ENCODE results near the gene ZFR. TPM values are rescaled to one million over a fixed set of nuclear protein-coding genes. Genes with fewer than 3 reads are reported as not detected.
A peak's percentile ranks its signal among the peaks of the same experiment; 100 is the strongest.

ZFR gene
- total RNA-seq, 1 donor from 2014 or later, result 65.0 TPM

GRCh38 chr5:32346869-32347268, 97.7 kb downstream of the ZFR start:
- FAIRE-seq, result no peak
- Histone ChIP-seq H3K4me3 (ENCODE audit: low read depth, low read length) (no peak overlapping the region), H3K27me3 (ENCODE audit: control insufficient read depth, insufficient read depth, low read length) (no peaks in the 10 kb centered on the region), H3K36me3 (ENCODE audit: control insufficient read depth, insufficient read depth, low read length) (no peaks in the 10 kb centered on the region)
- DNase-seq (ENCODE audit: low read depth), result no peak
- no peak for TF ChIP-seq CTCF (IDR thresholded peaks at IDR 0.05; ENCODE audit: insufficient read depth, low read length, severe bottlenecking)

GRCh38 chr5:32343058-32343672, 101.4 kb downstream of the ZFR start:
- FAIRE-seq, result no peak
- TF ChIP-seq CTCF (IDR thresholded peaks at IDR 0.05; ENCODE audit: insufficient read depth, low read length, severe bottlenecking), result no peak
- Histone ChIP-seq H3K4me3 (ENCODE audit: low read depth, low read length) (no peak overlapping the region), H3K27me3 (ENCODE audit: control insufficient read depth, insufficient read depth, low read length) (no peaks in the 10 kb centered on the region), H3K36me3 (ENCODE audit: control insufficient read depth, insufficient read depth, low read length) (no peaks in the 10 kb centered on the region)
- DNase-seq (ENCODE audit: low read depth), result no peak

GRCh38 chr5:32342656-32343055, 101.9 kb downstream of the ZFR start:
- no peak overlapping the region for H3K4me3 ChIP-seq (ENCODE audit: low read depth, low read length)
- FAIRE-seq, result no peak
- no peak for TF ChIP-seq CTCF (IDR thresholded peaks at IDR 0.05; ENCODE audit: insufficient read depth, low read length, severe bottlenecking)
- H3K27me3 ChIP-seq (ENCODE audit: control insufficient read depth, insufficient read depth, low read length), result no peaks in the 10 kb centered on the region
- H3K36me3 ChIP-seq (ENCODE audit: control insufficient read depth, insufficient read depth, low read length), result no peaks in the 10 kb centered on the region
- no peak for DNase-seq (ENCODE audit: low read depth)

GRCh38 chr5:32339878-32340277, 104.7 kb downstream of the ZFR start:
- Histone ChIP-seq H3K36me3 (ENCODE audit: control insufficient read depth, insufficient read depth, low read length) (no peaks in the 10 kb centered on the region), H3K27me3 (ENCODE audit: control insufficient read depth, insufficient read depth, low read length) (no peaks in the 10 kb centered on the region), H3K4me3 (ENCODE audit: low read depth, low read length) (no peak overlapping the region)
- FAIRE-seq, result no peak
- DNase-seq (ENCODE audit: low read depth), result no peak
- no peak for TF ChIP-seq CTCF (IDR thresholded peaks at IDR 0.05; ENCODE audit: insufficient read depth, low read length, severe bottlenecking)

- Histone ChIP-seq H3K27me3 (ENCODE audit: control insufficient read depth, insufficient read depth, low read length) (no peaks in the 10 kb centered on the region), H3K36me3 (ENCODE audit: control insufficient read depth, insufficient read depth, low read length) (no peaks in the 10 kb centered on the region), H3K4me3 (ENCODE audit: low read depth, low read length) (no peak overlapping the region)
- no peak for FAIRE-seq
- no peak for TF ChIP-seq CTCF (IDR thresholded peaks at IDR 0.05; ENCODE audit: insufficient read depth, low read length, severe bottlenecking)
- no peak for DNase-seq (ENCODE audit: low read depth)
These were observed 105.3 kb downstream of the ZFR start for GRCh38 chr5:32339198-32339597.

DNA sequence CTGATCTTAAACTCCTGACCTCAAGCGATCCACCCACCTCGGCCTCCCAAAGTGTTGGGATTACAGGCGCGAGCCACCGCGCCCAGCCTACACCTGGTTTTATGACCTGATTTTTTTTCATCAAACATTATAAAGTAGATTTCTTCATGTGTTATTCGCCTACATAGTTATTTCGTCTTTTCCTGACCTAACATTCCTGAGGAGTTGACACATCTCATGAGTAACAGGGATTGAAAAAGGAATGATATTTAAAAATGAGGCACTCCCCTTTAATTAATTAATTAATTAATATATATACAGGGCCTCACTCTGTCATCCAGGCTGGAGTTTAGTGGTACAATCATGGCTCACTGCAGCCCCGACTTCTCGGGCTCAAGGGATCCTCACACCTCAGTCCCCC, 111.6 kb downstream of the ZFR start:
- Histone ChIP-seq H3K36me3 (ENCODE audit: control insufficient read depth, insufficient read depth, low read length) (no peaks in the 10 kb centered on the region), H3K4me3 (ENCODE audit: low read depth, low read length) (no peak overlapping the region), H3K27me3 (ENCODE audit: control insufficient read depth, insufficient read depth, low read length) (no peaks in the 10 kb centered on the region)
- no peak for FAIRE-seq
- TF ChIP-seq CTCF (IDR thresholded peaks at IDR 0.05; ENCODE audit: insufficient read depth, low read length, severe bottlenecking), result no peak
- peak; percentile 69 for DNase-seq (ENCODE audit: low read depth)
